GM12878 (cell line): ENCODE data around the gene PRIM1. TPM values are rescaled to one million over a fixed set of nuclear protein-coding genes. Genes with fewer than 3 reads are reported as not detected.

ENCODE experiments used
- ATAC-seq: fragments of 200-7000 bp; cut with Tn5 transposase; 3 replicates; pipeline ENCODE4 v1.9.1; 2020; ENCODE audit warnings: mild to moderate bottlenecking, moderate library complexity
- BruUV-seq: library from RNA; stranded (reverse); fragments of 400-500 nt; replicated peaks from 2 replicates; lab custom pipeline; 2021; lab: Mats Ljungman, UMichigan
- CTCF ChIA-PET: fragments of 300-600 bp; sonication (Branson Sonifier 250); formaldehyde crosslinking; extraction: SDS; loops from one replicate; lab custom pipeline; 2021; ENCODE audit warnings: inconsistent platforms; lab: Yijun Ruan, JAX
- POLR2A ChIA-PET: fragments of 350-600 bp; formaldehyde crosslinking; extraction: SDS; loops from one replicate; lab custom pipeline; 2021; ENCODE audit warnings: inconsistent platforms; lab: Charles Lee
- RAD21 ChIA-PET: fragments of 300-600 bp; sonication (Branson Sonifier 250); formaldehyde crosslinking; loops from one replicate; lab custom pipeline; 2023; ENCODE audit warnings: antibody characterized with exemption; ENCODE audit not compliant: unreplicated experiment; lab: Charles Lee
- SMC1A ChIA-PET: fragments of 300-600 bp; sonication (Branson Sonifier 250); formaldehyde crosslinking; loops from one replicate; lab custom pipeline; 2023; ENCODE audit not compliant: unreplicated experiment, uncharacterized antibody; lab: Charles Lee
- DNase-seq: peaks from one replicate; pipeline ENCODE4 v3.0.0-alpha.2; 2011; ENCODE audit warnings: low read depth, low spot score
- FAIRE-seq: peaks from 3 replicates; lab custom pipeline; 2011; peaks lifted over from hg19 to GRCh38; lab: Jason Lieb, UNC
- H2AFZ ChIP-seq: 2 replicates; pipeline ENCODE4 v1.6.0; 2011; ENCODE audit warnings: low read depth, low read length, control low read depth; ENCODE audit not compliant: control insufficient read depth
- H3K27ac ChIP-seq: 2 replicates; pipeline ENCODE4 v1.5.1; 2011; ENCODE audit warnings: control low read depth; ENCODE audit not compliant: control insufficient read depth, insufficient read depth
- H3K27me3 ChIP-seq, 2 experiments: replicated peaks in 1 of 2; 2 replicates each; pipeline versions ENCODE4 v1.6.0 to v1.6.1; 2011; ENCODE audit warnings: low read length in 1 of 2; ENCODE audit not compliant: control insufficient read depth in 2 of 2, insufficient read depth in 2 of 2
- H3K36me3 ChIP-seq, 2 experiments: 2 replicates each; pipeline ENCODE4 v1.5.1; 2011; ENCODE audit warnings: low read length in 1 of 2; ENCODE audit not compliant: control insufficient read depth in 2 of 2, insufficient read depth in 2 of 2
- H3K4me1 ChIP-seq: 2 replicates; pipeline ENCODE4 v1.6.1; 2011; ENCODE audit warnings: mild to moderate bottlenecking, low read length, moderate library complexity, mixed read lengths; ENCODE audit not compliant: control insufficient read depth, insufficient read depth
- H3K4me2 ChIP-seq: 2 replicates; pipeline ENCODE4 v1.6.0; 2011; ENCODE audit warnings: control low read depth; ENCODE audit not compliant: control insufficient read depth, insufficient read depth
- H3K4me3 ChIP-seq: fragments of 200-600 bp; sonication (generic); 2 replicates; pipeline ENCODE4 v1.5.1; 2016
- H3K79me2 ChIP-seq: 2 replicates; pipeline ENCODE4 v1.6.0; 2011; ENCODE audit warnings: low read length; ENCODE audit not compliant: control insufficient read depth, insufficient read depth
- H3K9ac ChIP-seq: 2 replicates; pipeline ENCODE4 v1.8.0; 2011; ENCODE audit warnings: low read length, control low read depth, mixed read lengths; ENCODE audit not compliant: control insufficient read depth, insufficient read depth
- H3K9me3 ChIP-seq: replicated peaks from 3 replicates; pipeline ENCODE4 v1.5.1; 2011; ENCODE audit warnings: mild to moderate bottlenecking, low read length; ENCODE audit not compliant: control insufficient read depth, insufficient read depth
- H4K20me1 ChIP-seq: 2 replicates; pipeline ENCODE4 v1.6.0; 2011; ENCODE audit not compliant: control insufficient read depth, insufficient read depth
- BCL11A ChIP-seq: IDR thresholded peaks from 2 replicates; pipeline ENCODE4 v1.6.1; 2011; ENCODE audit warnings: low read depth, low read length
- CBX3 ChIP-seq: fragments of 200-600 bp; sonication (generic); IDR thresholded peaks from 2 replicates; pipeline ENCODE4 v1.6.1; 2016; ENCODE audit warnings: low read depth, borderline replicate concordance
- CEBPB ChIP-seq, 2 experiments: fragments of 150-350 bp in 1 of 2; IDR thresholded peaks; 2 replicates each; pipeline ENCODE4 v1.6.1; 2012 to 2014; ENCODE audit warnings: low read depth in 2 of 2, low read length in 2 of 2, borderline replicate concordance in 1 of 2, inconsistent platforms in 1 of 2
- NBN ChIP-seq: fragments of 450-650 bp; IDR thresholded peaks from 2 replicates; pipeline ENCODE4 v1.6.1; 2016
- YY1 ChIP-seq: IDR thresholded peaks from 2 replicates; pipeline ENCODE4 v1.6.1; 2011; ENCODE audit warnings: low read depth, mild to moderate bottlenecking, low read length
- ZNF207 ChIP-seq: fragments of 450-650 bp; IDR thresholded peaks from 2 replicates; pipeline ENCODE4 v1.6.1; 2014; ENCODE audit warnings: antibody characterized with exemption, mild to moderate bottlenecking, borderline replicate concordance
- WGBS: methylation state at CpG from one replicate; pipeline ENCODE4 v1.1.6; 2016; ENCODE audit warnings: low lambda C conversion rate; ENCODE audit not compliant: insufficient replicate concordance, insufficient coverage; ENCODE audit errors: missing lambda C conversion rate; 5-methylcytosine and 5-hydroxymethylcytosine counted together
- in situ Hi-C: fragments of 300-500 bp; cut with MboI; formaldehyde crosslinking; loops from 9 replicates; pipeline ENCODE4 v1.14.3; 2018; ENCODE audit warnings: mixed read lengths
- intact Hi-C: fragments of 100-400 bp; cut with micrococcal nuclease; formaldehyde crosslinking; loops from one replicate; pipeline ENCODE4 v1.14.2; 2022; ENCODE audit not compliant: unreplicated experiment
- polyA plus RNA-seq, 11 experiments: library from polyadenylated mRNA; depleted of rRNA in 4 of 11; unstranded in 6 of 11; stranded (reverse) in 5 of 11; fragments of >200 nt; fragmentation: Nextera tagmentation in 4 of 11; fragmentation: Illumina TruSeq in 1 of 11; extraction: Ambion mirVana in 4 of 11; extraction: Trizol in 1 of 11; gene quantifications; 1 replicate in 1 of 11; 2 replicates in 10 of 11; pipeline versions ENCODE4 v1.2.1 to v1.2.3, GENCODE V29; 2011 to 2016; ENCODE audit warnings: inconsistent platforms in 2 of 11, missing spikeins in 2 of 11, low read depth in 1 of 11
- total RNA-seq, 4 experiments: library from RNA; depleted of rRNA in 3 of 4; stranded (reverse); fragments of >200 nt in 3 of 4; fragmentation: Illumina TruSeq in 1 of 4; extraction: Trizol in 1 of 4; gene quantifications; 2 replicates each; pipeline versions ENCODE4 v1.2.1 to v1.2.3, GENCODE V29; 2013 to 2021
- TF ChIP-seq, protein P1 (sequence below): fragments of 450-650 bp; IDR thresholded peaks from 2 replicates; pipeline ENCODE4 v1.6.1; 2017; ENCODE audit warnings: mild to moderate bottlenecking, low read depth, inconsistent platforms; ENCODE audit not compliant: poor library complexity, severe bottlenecking

Gene PRIM1
- total and polyA plus RNA-seq, 10 of the 15 experiments (the other 5 are each of a cell fraction or from before 2014, with no cell fraction given) = 27.1 to 70.6 (median 55.7) TPM

DNA sequence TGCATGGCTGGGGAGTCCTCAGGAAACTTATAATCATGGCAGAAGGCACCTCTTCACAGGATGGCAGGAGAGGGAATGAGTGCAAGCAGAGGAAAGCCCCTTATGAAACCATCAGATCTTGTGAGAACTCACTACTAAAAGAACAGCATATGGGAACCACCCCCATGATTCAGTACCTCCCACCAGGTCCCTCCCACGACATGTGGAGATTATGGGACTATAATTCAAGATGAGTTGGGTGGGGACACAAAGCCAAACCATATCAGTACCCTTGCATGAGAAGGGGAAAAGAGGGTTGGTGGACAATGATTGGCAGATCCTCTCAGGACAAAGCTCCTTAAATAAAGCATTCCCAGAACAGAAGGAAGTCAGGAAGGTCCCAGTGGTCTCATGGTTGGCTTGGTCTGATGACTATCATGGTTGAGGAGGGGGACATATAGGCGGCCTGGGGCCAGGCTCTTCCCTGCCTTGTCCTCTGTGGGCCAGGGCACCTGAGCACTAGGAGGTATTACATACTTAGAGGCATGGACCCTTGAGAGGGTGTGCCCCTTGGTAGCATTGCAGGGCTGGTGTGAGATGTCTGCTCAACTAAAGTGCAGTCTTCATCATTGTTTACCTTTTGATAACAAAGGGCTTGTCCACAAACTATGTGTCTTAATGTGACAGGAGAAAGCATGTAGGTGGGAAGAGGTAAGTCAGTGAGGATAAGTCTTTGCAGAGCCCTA lies 33.2 kb upstream of the PRIM1 start (continued):
- TF ChIP-seq, protein P1, sequence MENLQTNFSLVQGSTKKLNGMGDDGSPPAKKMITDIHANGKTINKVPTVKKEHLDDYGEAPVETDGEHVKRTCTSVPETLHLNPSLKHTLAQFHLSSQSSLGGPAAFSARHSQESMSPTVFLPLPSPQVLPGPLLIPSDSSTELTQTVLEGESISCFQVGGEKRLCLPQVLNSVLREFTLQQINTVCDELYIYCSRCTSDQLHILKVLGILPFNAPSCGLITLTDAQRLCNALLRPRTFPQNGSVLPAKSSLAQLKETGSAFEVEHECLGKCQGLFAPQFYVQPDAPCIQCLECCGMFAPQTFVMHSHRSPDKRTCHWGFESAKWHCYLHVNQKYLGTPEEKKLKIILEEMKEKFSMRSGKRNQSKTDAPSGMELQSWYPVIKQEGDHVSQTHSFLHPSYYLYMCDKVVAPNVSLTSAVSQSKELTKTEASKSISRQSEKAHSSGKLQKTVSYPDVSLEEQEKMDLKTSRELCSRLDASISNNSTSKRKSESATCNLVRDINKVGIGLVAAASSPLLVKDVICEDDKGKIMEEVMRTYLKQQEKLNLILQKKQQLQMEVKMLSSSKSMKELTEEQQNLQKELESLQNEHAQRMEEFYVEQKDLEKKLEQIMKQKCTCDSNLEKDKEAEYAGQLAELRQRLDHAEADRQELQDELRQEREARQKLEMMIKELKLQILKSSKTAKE = no peak
- TF ChIP-seq CBX3 (no peak), YY1 (no peak)
- TF ChIP-seq, all 136 proteins: peak for 0

DNA sequence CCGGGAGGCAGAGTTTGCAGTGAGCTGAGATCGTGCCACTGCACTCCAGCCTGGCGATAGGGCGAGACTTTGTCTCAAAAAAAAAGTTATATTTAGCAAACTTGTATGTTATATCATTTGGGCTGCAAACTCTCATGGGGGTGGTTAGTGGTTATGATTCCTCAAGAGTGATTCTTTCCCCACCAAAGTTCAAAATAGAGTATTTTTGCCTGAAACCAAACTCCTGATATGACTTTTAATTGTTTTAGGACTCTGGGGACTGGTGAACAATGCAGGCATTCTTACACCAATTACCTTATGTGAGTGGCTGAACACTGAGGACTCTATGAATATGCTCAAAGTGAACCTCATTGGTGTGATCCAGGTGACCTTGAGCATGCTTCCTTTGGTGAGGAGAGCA lies 29.6 kb upstream of the PRIM1 start:
- H3K27me3 ChIP-seq = no peaks in the 10 kb centered on the region; a peak in 1 of 4 replicates
- no peaks in the 10 kb centered on the region for H3K36me3 ChIP-seq
- H2AFZ ChIP-seq = no peak overlapping the region
- in situ Hi-C loops (no loop called here), intact Hi-C loops (no loop called here)
- no peaks in the 10 kb centered on the region for H3K9me3 ChIP-seq
- no TSS peak for BruUV-seq
- no peak for DNase-seq
- no peak for FAIRE-seq
- ChIA-PET POLR2A (no interaction called here), RAD21 (no interaction called here), CTCF (interaction anchor here (0.6 kb wide), 2 partner anchors 207 kb away, joined by 3 to 4 read pairs; no protein-coding TSS in a partner anchor), SMC1A (no interaction called here)
- WGBS = 53% methylated on average over 4 of the region's 4 CpGs
- H4K20me1 ChIP-seq = no peaks in the 10 kb centered on the region
- no peak for ATAC-seq
- H3K9ac ChIP-seq = no peak overlapping the region
- no peak overlapping the region for H3K4me2 ChIP-seq
- H3K79me2 ChIP-seq = no peaks in the 10 kb centered on the region
- H3K27ac ChIP-seq = no peak overlapping the region
- no peaks in the 10 kb centered on the region for H3K4me1 ChIP-seq
- H3K4me3 ChIP-seq = no peak overlapping the region
- TF ChIP-seq BCL11A (no peak), CEBPB (IDR thresholded peaks at IDR 0.05; ENCODE audit: borderline replicate concordance in 1 of 2, low read depth in 2 of 2, low read length in 2 of 2) (no peak), NBN (no peak), ZNF207 (no peak)
